SKM-1 (cell line): Measurements from ENCODE around the gene MNAT1.
"Not testable (repeated sequence)": the region's sequence is repeated elsewhere in the genome, so short reads cannot be mapped to it uniquely, and the experiment has no call there.

Experiments used
- DNase-seq: peaks from one replicate; lab custom pipeline; 2025; ENCODE audit not compliant: unreplicated experiment; lab: John Stamatoyannopoulos, UW

The MNAT1 gene

GRCh38 chr14:60878121-60878520 is 143.6 kb downstream of the MNAT1 start:
- DNase-seq: no peak

GRCh38 chr14:60878536-60878935 is 144.0 kb downstream of the MNAT1 start:
- DNase-seq: no peak

- no peak for DNase-seq
Measured at GRCh38 chr14:60882219-60882618, 147.7 kb downstream of the MNAT1 start.

GRCh38 chr14:60884134-60884533 is 149.6 kb downstream of the MNAT1 start:
- no peak for DNase-seq

GRCh38 chr14:60890636-60891035 is 156.1 kb downstream of the MNAT1 start:
- DNase-seq: not testable (repeated sequence)

GRCh38 chr14:60893911-60894310 is 159.3 kb downstream of the MNAT1 start:
- no peak for DNase-seq

GRCh38 chr14:60904381-60904780 is 169.8 kb downstream of the MNAT1 start:
- no peak for DNase-seq

GRCh38 chr14:60905923-60906322 is 171.4 kb downstream of the MNAT1 start:
- DNase-seq: no peak

- DNase-seq: no peak
Measured at GRCh38 chr14:60915781-60916180, 181.2 kb downstream of the MNAT1 start.

- DNase-seq: no peak
Measured at GRCh38 chr14:60922050-60922449, 187.5 kb downstream of the MNAT1 start.

- DNase-seq: no peak
Measured at GRCh38 chr14:60925286-60925685, 190.7 kb downstream of the MNAT1 start.

GRCh38 chr14:60926002-60926401 is 191.4 kb downstream of the MNAT1 start:
- DNase-seq: no peak

- no peak for DNase-seq
Measured at GRCh38 chr14:60931218-60931617, 196.7 kb downstream of the MNAT1 start.

GRCh38 chr14:60933920-60934655 is 199.5 kb downstream of the MNAT1 start:
- DNase-seq: no peak

- DNase-seq: no peak
Measured at GRCh38 chr14:60935319-60935718, 200.8 kb downstream of the MNAT1 start.

GRCh38 chr14:60943637-60944032 is 209.1 kb downstream of the MNAT1 start:
- no peak for DNase-seq

- no peak for DNase-seq
Measured at GRCh38 chr14:60944204-60944603, 209.6 kb downstream of the MNAT1 start.

- no peak for DNase-seq
Measured at GRCh38 chr14:60945984-60946383, 211.4 kb downstream of the MNAT1 start.

GRCh38 chr14:60946773-60947172 is 212.2 kb downstream of the MNAT1 start:
- DNase-seq: no peak

GRCh38 chr14:60951776-60952435 is 217.3 kb downstream of the MNAT1 start:
- no peak for DNase-seq

- DNase-seq: no peak
Measured at GRCh38 chr14:60956202-60956601, 221.6 kb downstream of the MNAT1 start.

GRCh38 chr14:60956632-60957031 is 222.1 kb downstream of the MNAT1 start:
- DNase-seq: no peak

GRCh38 chr14:60958146-60958545 is 223.6 kb downstream of the MNAT1 start:
- DNase-seq: no peak
